ENCODE data around the gene IFIT2. TPM values are rescaled to one million over a fixed set of nuclear protein-coding genes. Genes with fewer than 3 reads are reported as not detected.
"Not testable (repeated sequence)": the region's sequence is repeated elsewhere in the genome, so short reads cannot be mapped to it uniquely, and the experiment has no call there.

Gene IFIT2
- total RNA-seq, 1 experiment from 2014 or later, result not detected

GRCh38 chr10:89348975-89349374 is 47.1 kb downstream of the IFIT2 start:
- no peak for TF ChIP-seq CTCF (conservative IDR thresholded peaks at IDR 0.05)
- Histone ChIP-seq H4K5ac (ENCODE audit: insufficient read length, low read depth, low read length) (no peak overlapping the region), H2AFZ (ENCODE audit: low read length) (no peak overlapping the region), H2BK20ac (ENCODE audit: low read depth, low read length, poor library complexity, severe bottlenecking) (no peak overlapping the region), H3K9ac (ENCODE audit: extremely low read depth, insufficient read length, low read length) (no peak overlapping the region), H3K4me1 (ENCODE audit: insufficient read depth, low read length) (peaks cover 22% of the 10 kb centered on the region), H3K79me2 (ENCODE audit: insufficient read depth, low read length) (no peaks in the 10 kb centered on the region), H4K8ac (replicated peaks; ENCODE audit: insufficient read length, low read depth, low read length) (no peak overlapping the region), H4K20me1 (ENCODE audit: control insufficient read depth, insufficient read depth, insufficient read length) (no peaks in the 10 kb centered on the region), H3K23ac (ENCODE audit: insufficient read length, low read depth, low read length) (no peak overlapping the region), H4K91ac (ENCODE audit: insufficient read length, low read depth, low read length) (no peak overlapping the region), H3K14ac (ENCODE audit: insufficient read depth, low read length) (no peak overlapping the region), H3T11ph (ENCODE audit: low read length) (no peak overlapping the region), H3K23me2 (ENCODE audit: insufficient read length, low read depth, low read length, poor library complexity, severe bottlenecking) (no peaks in the 10 kb centered on the region), H3K27ac (ENCODE audit: insufficient read length, low read depth, low read length) (no peak overlapping the region), H2BK12ac (ENCODE audit: insufficient read length, low read depth, low read length) (no peak overlapping the region), H3K4ac (ENCODE audit: low read depth, low read length) (no peak overlapping the region), H3K9me3 (ENCODE audit: control insufficient read depth, low read depth, low read length) (no peaks in the 10 kb centered on the region), H3K56ac (ENCODE audit: insufficient read length, low read depth, low read length) (no peak overlapping the region), H2AK5ac (ENCODE audit: insufficient read length, low read length) (no peak overlapping the region), H2BK15ac (ENCODE audit: low read depth, low read length) (no peak overlapping the region), H3K27me3 (ENCODE audit: insufficient read depth, low read length) (no peaks in the 10 kb centered on the region), H3K79me1 (ENCODE audit: insufficient read depth, low read depth, low read length, poor library complexity, severe bottlenecking) (no peaks in the 10 kb centered on the region), H2BK5ac (ENCODE audit: insufficient read length, low read length) (no peak overlapping the region), H2BK120ac (ENCODE audit: low read depth, low read length, poor library complexity, severe bottlenecking) (no peak overlapping the region), H3K4me2 (ENCODE audit: insufficient read depth, insufficient read length, low read length) (no peak overlapping the region), H3K18ac (ENCODE audit: insufficient read length, low read depth, low read length) (no peak overlapping the region)
- no peaks in the 10 kb centered on the region for H3K27me3 Mint-ChIP-seq (ENCODE audit: low read depth)
- H3K4me1 Mint-ChIP-seq, result peaks cover 63 to 66% of the 10 kb centered on the region in 2 experiments
- no peak overlapping the region for H3K4me3 Mint-ChIP-seq
- no CpG with 5 or more reads among the region's 2 CpGs for WGBS (ENCODE audit: extremely low coverage, insufficient read length, low lambda C conversion rate)
- H3K27ac Mint-ChIP-seq, result no peak overlapping the region; a peak in 1 of 7 replicates
- no peak for DNase-seq
- H3K9me3 Mint-ChIP-seq, result peaks cover 2 to 5% of the 10 kb centered on the region in 2 experiments; a peak in 3 of 5 replicates
- H3K36me3 Mint-ChIP-seq (ENCODE audit: insufficient read depth in 1 of 3, low read depth in 3 of 3), result peaks cover 0 to 7% (median 4%) of the 10 kb centered on the region in 3 experiments; a peak in 4 of 7 replicates

GRCh38 chr10:89350631-89351315 is 48.9 kb downstream of the IFIT2 start:
- not testable (repeated sequence) for H4K5ac ChIP-seq (ENCODE audit: insufficient read length, low read depth, low read length); H3K23me2 ChIP-seq (ENCODE audit: insufficient read length, low read depth, low read length, poor library complexity, severe bottlenecking); H3K56ac ChIP-seq (ENCODE audit: insufficient read length, low read depth, low read length); H3K27me3 ChIP-seq (ENCODE audit: insufficient read depth, low read length); H3K79me2 ChIP-seq (ENCODE audit: insufficient read depth, low read length); H2BK15ac ChIP-seq (ENCODE audit: low read depth, low read length); H3K4me2 ChIP-seq (ENCODE audit: insufficient read depth, insufficient read length, low read length); H2BK5ac ChIP-seq (ENCODE audit: insufficient read length, low read length); H3T11ph ChIP-seq (ENCODE audit: low read length); H3K4me3 Mint-ChIP-seq; H2BK20ac ChIP-seq (ENCODE audit: low read depth, low read length, poor library complexity, severe bottlenecking); H3K9me3 ChIP-seq (ENCODE audit: control insufficient read depth, low read depth, low read length); H2BK120ac ChIP-seq (ENCODE audit: low read depth, low read length, poor library complexity, severe bottlenecking); H3K27me3 Mint-ChIP-seq (ENCODE audit: low read depth); H3K23ac ChIP-seq (ENCODE audit: insufficient read length, low read depth, low read length); H3K14ac ChIP-seq (ENCODE audit: insufficient read depth, low read length); H3K27ac ChIP-seq (ENCODE audit: insufficient read length, low read depth, low read length); H3K4ac ChIP-seq (ENCODE audit: low read depth, low read length); H3K18ac ChIP-seq (ENCODE audit: insufficient read length, low read depth, low read length); H3K79me1 ChIP-seq (ENCODE audit: insufficient read depth, low read depth, low read length, poor library complexity, severe bottlenecking); H2AK5ac ChIP-seq (ENCODE audit: insufficient read length, low read length); H4K91ac ChIP-seq (ENCODE audit: insufficient read length, low read depth, low read length); DNase-seq; H2BK12ac ChIP-seq (ENCODE audit: insufficient read length, low read depth, low read length); H4K8ac ChIP-seq (replicated peaks; ENCODE audit: insufficient read length, low read depth, low read length); H4K20me1 ChIP-seq (ENCODE audit: control insufficient read depth, insufficient read depth, insufficient read length); H3K9ac ChIP-seq (ENCODE audit: extremely low read depth, insufficient read length, low read length); H2AFZ ChIP-seq (ENCODE audit: low read length)
- peaks cover 0 to 10% (median 9%) of the 10 kb centered on the region in 3 experiments; a peak in 4 of 7 replicates for H3K36me3 Mint-ChIP-seq (ENCODE audit: insufficient read depth in 1 of 3, low read depth in 3 of 3)
- peaks cover 22% of the 10 kb centered on the region for H3K4me1 ChIP-seq (ENCODE audit: insufficient read depth, low read length)
- no CpG with 5 or more reads among the region's 7 CpGs for WGBS (ENCODE audit: extremely low coverage, insufficient read length, low lambda C conversion rate)
- H3K27ac Mint-ChIP-seq, result peak overlapping the region; percentile 30 to 88 (median 51); a peak in 6 of 7 replicates
- peaks cover 55 to 59% of the 10 kb centered on the region in 2 experiments for H3K4me1 Mint-ChIP-seq
- H3K9me3 Mint-ChIP-seq, result peaks cover 2 to 12% of the 10 kb centered on the region in 2 experiments; a peak in 3 of 5 replicates

Measured in H9 (cell line).